Endothelial cell of umbilical vein (primary cell): ENCODE measurements around the gene LYRM1. TPM values are rescaled to one million over a fixed set of nuclear protein-coding genes. Genes with fewer than 3 reads are reported as not detected.

Source experiments
- BruUV-seq: library from RNA; stranded (reverse); fragments of 400-500 nt; replicated peaks from 2 replicates; lab custom pipeline; 2021; lab: Mats Ljungman, UMichigan
- CTCF ChIA-PET: fragments of 300-600, 350-600 bp; sonication (Branson Sonifier 250); formaldehyde crosslinking; loops from one replicate; lab custom pipeline; 2021; ENCODE audit warnings: antibody characterized with exemption, inconsistent platforms; lab: Charles Lee
- POLR2A ChIA-PET: fragments of 300-600, 350-600 bp; sonication (Branson Sonifier 250); formaldehyde crosslinking; loops from one replicate; lab custom pipeline; 2021; ENCODE audit warnings: antibody characterized with exemption, inconsistent platforms; lab: Charles Lee
- DNase-seq: peaks from one replicate; pipeline ENCODE4 v3.0.0-alpha.2; 2011; ENCODE audit warnings: low read depth, low spot score
- FAIRE-seq: peaks from 2 replicates; lab custom pipeline; 2011; peaks lifted over from hg19 to GRCh38; lab: Jason Lieb, UNC
- H2AFZ ChIP-seq: 2 replicates; pipeline ENCODE4 v1.6.0; 2012; ENCODE audit warnings: low read depth, low read length, control low read depth, inconsistent platforms
- H3K27ac ChIP-seq: 2 replicates; pipeline ENCODE4 v1.5.1; 2011; ENCODE audit warnings: low read depth, mild to moderate bottlenecking, control low read depth, low read length, moderate library complexity; ENCODE audit not compliant: insufficient read depth
- H3K27me3 ChIP-seq, 2 experiments: 2 replicates each; pipeline versions ENCODE4 v1.6.0 to v1.6.1; 2011; ENCODE audit warnings: low read length in 2 of 2, mixed read lengths in 1 of 2; ENCODE audit not compliant: control insufficient read depth in 2 of 2, insufficient read depth in 2 of 2
- H3K36me3 ChIP-seq, 2 experiments: 2 replicates in 1 of 2; 3 replicates in 1 of 2; pipeline ENCODE4 v1.5.1; 2011; ENCODE audit warnings: low read length in 2 of 2, mild to moderate bottlenecking in 1 of 2, moderate library complexity in 1 of 2; ENCODE audit not compliant: control insufficient read depth in 2 of 2, insufficient read depth in 2 of 2; ENCODE audit errors: extremely low read depth in 1 of 2
- H3K4me1 ChIP-seq: 3 replicates; pipeline ENCODE4 v1.5.1; 2011; ENCODE audit warnings: mild to moderate bottlenecking, low read length; ENCODE audit not compliant: control insufficient read depth, insufficient read depth; ENCODE audit errors: extremely low read depth
- H3K4me2 ChIP-seq: 2 replicates; pipeline ENCODE4 v1.6.1; 2011; ENCODE audit warnings: low read length, control low read depth, mixed read lengths; ENCODE audit not compliant: insufficient read depth
- H3K4me3 ChIP-seq, 3 experiments: fragments of 200-600 bp in 1 of 3; sonication (generic), shearing (Covaris generic) in 1 of 3; replicated peaks in 1 of 3; 2 replicates each; pipeline ENCODE4 v1.5.1; 2011 to 2016; ENCODE audit warnings: control low read depth in 3 of 3, low read length in 3 of 3, mild to moderate bottlenecking in 2 of 3, inconsistent platforms in 1 of 3, low read depth in 1 of 3, moderate library complexity in 1 of 3; ENCODE audit not compliant: insufficient read depth in 1 of 3
- H3K79me2 ChIP-seq: 2 replicates; pipeline ENCODE4 v1.6.0; 2012; ENCODE audit warnings: low read length, inconsistent platforms; ENCODE audit not compliant: control insufficient read depth, insufficient read depth
- H3K9ac ChIP-seq: replicated peaks from 2 replicates; pipeline ENCODE3; 2011; ENCODE audit warnings: low read length, control low read depth; ENCODE audit not compliant: insufficient read depth; ENCODE audit errors: extremely low read depth
- H3K9me1 ChIP-seq: replicated peaks from 3 replicates; pipeline ENCODE4 v1.6.0; 2011; ENCODE audit warnings: mild to moderate bottlenecking, low read length; ENCODE audit not compliant: control insufficient read depth, insufficient read depth; ENCODE audit errors: extremely low read depth
- H3K9me3 ChIP-seq: replicated peaks from 2 replicates; pipeline ENCODE4 v1.5.1; 2012; ENCODE audit warnings: low read length, inconsistent platforms; ENCODE audit not compliant: control insufficient read depth, insufficient read depth
- H4K20me1 ChIP-seq: replicated peaks from 2 replicates; pipeline ENCODE3; 2011; ENCODE audit warnings: mild to moderate bottlenecking, low read length; ENCODE audit not compliant: control insufficient read depth, insufficient read depth; ENCODE audit errors: extremely low read depth
- EZH2 ChIP-seq: IDR thresholded peaks from 2 replicates; pipeline ENCODE4 v1.6.1; 2012; ENCODE audit warnings: borderline replicate concordance, low read depth, mild to moderate bottlenecking, moderate library complexity, low read length, inconsistent platforms; ENCODE audit not compliant: severe bottlenecking
- FOS ChIP-seq: IDR thresholded peaks from 2 replicates; pipeline ENCODE4 v1.6.1; 2011; ENCODE audit warnings: mild to moderate bottlenecking, low read length, moderate library complexity, borderline replicate concordance; ENCODE audit not compliant: insufficient read depth
- GATA2 ChIP-seq: IDR thresholded peaks from 2 replicates; pipeline ENCODE4 v1.7.0; 2011; ENCODE audit warnings: low read depth, mild to moderate bottlenecking, moderate library complexity, mixed read lengths, low read length; ENCODE audit not compliant: insufficient read length, insufficient read depth
- JUN ChIP-seq: IDR thresholded peaks from 2 replicates; pipeline ENCODE4 v1.6.1; 2011; ENCODE audit warnings: borderline replicate concordance, low read depth; ENCODE audit not compliant: insufficient read length, insufficient read depth
- MYC ChIP-seq: IDR thresholded peaks from one replicate; pipeline ENCODE4 v1.6.1; 2011; ENCODE audit warnings: mild to moderate bottlenecking, low read depth, low read length
- POLR2A ChIP-seq: IDR thresholded peaks from 2 replicates; pipeline ENCODE4 v1.6.1; 2012; ENCODE audit warnings: low read depth, mild to moderate bottlenecking, control low read depth, low read length
- POLR2AphosphoS5 ChIP-seq: IDR thresholded peaks from 2 replicates; pipeline ENCODE4 v1.6.1; 2012; ENCODE audit warnings: low read depth, mild to moderate bottlenecking, control low read depth, low read length, moderate library complexity; ENCODE audit not compliant: insufficient read depth
- dilution Hi-C: fragments of 300-500 bp; cut with MboI; formaldehyde crosslinking; loops from one replicate; pipeline ENCODE4 v1.15.0; 2019; ENCODE audit warnings: low sequenced_read_pairs; ENCODE audit not compliant: extremely low pct_ligation_motif_present
- intact Hi-C: fragments of 100-400 bp; cut with micrococcal nuclease; formaldehyde crosslinking; loops from one replicate; pipeline ENCODE4 v1.10.0; 2022
- polyA plus RNA-seq, 4 experiments: library from polyadenylated mRNA; depleted of rRNA in 3 of 4; stranded (reverse) in 3 of 4; unstranded in 1 of 4; fragments of >200 nt; gene quantifications; 2 replicates each; pipeline versions ENCODE4 v1.2.1 to v1.2.3, GENCODE V29; 2011 to 2012; ENCODE audit warnings: missing spikeins in 1 of 4
- total RNA-seq: library from RNA; stranded (reverse); gene quantifications from 2 replicates; pipeline ENCODE4 v1.2.3, GENCODE V29; 2021
- TF ChIP-seq, protein P1 (sequence below): IDR thresholded peaks from 2 replicates; pipeline ENCODE4 v1.6.1; 2011; ENCODE audit not compliant: insufficient read depth, insufficient read length
- TF ChIP-seq, protein P2 (sequence below), 2 donors: IDR thresholded peaks; 1 replicate in 1 of 2; 2 replicates in 1 of 2; pipeline ENCODE4 v1.5.1; 2011; ENCODE audit warnings: low read length in 2 of 2, mild to moderate bottlenecking in 2 of 2, moderate library complexity in 2 of 2, control low read depth in 1 of 2, inconsistent platforms in 1 of 2, low read depth in 1 of 2; ENCODE audit not compliant: insufficient read depth in 1 of 2; ENCODE audit errors: extremely low read depth in 1 of 2

The LYRM1 gene
- total and polyA plus RNA-seq, 2 donors (not counting 3 experiments of a cell fraction or from before 2014, with no cell fraction given) = 20.4 to 28.4 TPM

DNA sequence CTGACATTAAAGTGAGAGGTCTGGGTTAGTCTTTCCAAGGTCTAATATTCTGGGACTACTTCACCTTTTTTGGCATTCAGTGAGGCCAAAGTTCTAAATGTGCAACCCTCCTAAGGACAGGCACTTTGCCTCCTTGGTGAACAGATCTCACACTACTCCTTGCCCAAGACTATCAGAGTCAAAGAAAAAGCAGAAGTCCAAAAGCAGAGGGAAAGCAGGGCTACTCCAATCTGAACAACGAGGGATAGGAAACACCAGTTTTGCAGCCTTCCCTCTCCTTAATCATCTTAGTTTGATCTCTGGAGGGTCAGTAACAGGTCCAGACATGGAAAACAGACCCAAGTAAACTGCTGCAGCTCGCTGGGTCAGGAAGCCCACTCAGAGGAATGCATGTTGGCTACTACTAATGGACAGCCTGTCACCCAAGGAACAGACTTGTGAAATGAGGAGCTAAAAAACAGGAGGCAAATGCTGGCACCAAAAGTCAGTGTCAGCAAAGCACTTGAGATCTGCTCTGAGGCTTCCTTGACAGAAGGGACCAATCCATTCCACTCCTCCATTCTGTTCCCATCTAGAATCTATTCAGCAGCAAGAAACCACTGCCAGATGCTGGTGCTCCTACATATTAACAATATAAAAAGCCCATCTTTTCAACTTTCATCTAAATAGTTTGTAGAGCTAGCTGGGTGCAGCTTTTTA is 30.3 kb upstream of the LYRM1 start:
- TF ChIP-seq POLR2A = no peak
- dilution Hi-C loops (no loop called here), intact Hi-C loops (no loop called here)
- no peak overlapping the region for H2AFZ ChIP-seq
- no peaks in the 10 kb centered on the region for H3K9me3 ChIP-seq
- peaks cover 67% of the 10 kb centered on the region for H3K4me1 ChIP-seq
- no peak overlapping the region for H3K4me3 ChIP-seq
- no peak overlapping the region for H3K9ac ChIP-seq
- no peaks in the 10 kb centered on the region for H3K36me3 ChIP-seq
- POLR2A ChIA-PET = interaction anchor here (0.6 kb wide), 1 partner anchor 30 kb away, joined by 3 read pairs; the partner anchor contains the start of genes DCUN1D3 and LYRM1
- BruUV-seq = no TSS peak
- no peaks in the 10 kb centered on the region for H3K9me1 ChIP-seq
- H4K20me1 ChIP-seq = peaks cover 5% of the 10 kb centered on the region
- CTCF ChIA-PET = interaction anchor here (1.1 to 1.5 kb wide), 2 partner anchors 19 to 130 kb away, joined by 4 to 5 read pairs; no protein-coding TSS in a partner anchor
- H3K27me3 ChIP-seq = no peaks in the 10 kb centered on the region
- H3K4me2 ChIP-seq = no peak overlapping the region
- DNase-seq (no peak), FAIRE-seq (no peak)
- peaks cover 89% of the 10 kb centered on the region for H3K79me2 ChIP-seq
- H3K27ac ChIP-seq = no peak overlapping the region

DNA sequence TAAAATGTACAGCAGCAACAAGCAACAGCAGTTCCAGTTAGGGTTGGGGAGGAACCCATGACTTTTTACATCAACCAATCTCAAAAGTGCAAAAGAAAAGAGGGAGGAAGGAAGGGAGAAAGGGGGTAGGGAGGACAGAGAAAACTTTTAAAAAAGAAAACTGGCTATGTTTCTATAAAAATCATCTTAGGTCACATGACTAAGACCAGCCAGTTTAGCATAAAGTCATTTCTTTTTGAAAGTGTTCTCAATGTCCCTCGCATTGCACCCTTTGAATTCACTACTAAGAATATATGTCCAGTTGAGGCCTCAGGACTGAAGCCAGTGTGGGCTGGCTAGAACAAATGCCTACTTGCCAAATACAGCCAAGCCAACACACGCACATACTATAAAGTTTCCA is 29.3 kb upstream of the LYRM1 start:
- TF ChIP-seq MYC (no peak), POLR2AphosphoS5 (no peak), EZH2 (no peak), JUN (no peak), POLR2A (no peak), FOS (no peak), GATA2 (no peak)
- TF ChIP-seq, protein P1, sequence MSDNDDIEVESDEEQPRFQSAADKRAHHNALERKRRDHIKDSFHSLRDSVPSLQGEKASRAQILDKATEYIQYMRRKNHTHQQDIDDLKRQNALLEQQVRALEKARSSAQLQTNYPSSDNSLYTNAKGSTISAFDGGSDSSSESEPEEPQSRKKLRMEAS = no peak
- TF ChIP-seq, protein P2, sequence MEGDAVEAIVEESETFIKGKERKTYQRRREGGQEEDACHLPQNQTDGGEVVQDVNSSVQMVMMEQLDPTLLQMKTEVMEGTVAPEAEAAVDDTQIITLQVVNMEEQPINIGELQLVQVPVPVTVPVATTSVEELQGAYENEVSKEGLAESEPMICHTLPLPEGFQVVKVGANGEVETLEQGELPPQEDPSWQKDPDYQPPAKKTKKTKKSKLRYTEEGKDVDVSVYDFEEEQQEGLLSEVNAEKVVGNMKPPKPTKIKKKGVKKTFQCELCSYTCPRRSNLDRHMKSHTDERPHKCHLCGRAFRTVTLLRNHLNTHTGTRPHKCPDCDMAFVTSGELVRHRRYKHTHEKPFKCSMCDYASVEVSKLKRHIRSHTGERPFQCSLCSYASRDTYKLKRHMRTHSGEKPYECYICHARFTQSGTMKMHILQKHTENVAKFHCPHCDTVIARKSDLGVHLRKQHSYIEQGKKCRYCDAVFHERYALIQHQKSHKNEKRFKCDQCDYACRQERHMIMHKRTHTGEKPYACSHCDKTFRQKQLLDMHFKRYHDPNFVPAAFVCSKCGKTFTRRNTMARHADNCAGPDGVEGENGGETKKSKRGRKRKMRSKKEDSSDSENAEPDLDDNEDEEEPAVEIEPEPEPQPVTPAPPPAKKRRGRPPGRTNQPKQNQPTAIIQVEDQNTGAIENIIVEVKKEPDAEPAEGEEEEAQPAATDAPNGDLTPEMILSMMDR (IDR thresholded peaks at IDR 0.05; ENCODE audit: extremely low read depth in 1 of 2, insufficient read depth in 1 of 2, low read depth in 1 of 2, low read length in 2 of 2) = no peak
- Histone ChIP-seq H3K4me2 (no peak overlapping the region), H3K9me3 (no peaks in the 10 kb centered on the region), H3K4me3 (no peak overlapping the region), H2AFZ (no peak overlapping the region), H3K4me1 (peaks cover 57% of the 10 kb centered on the region), H3K36me3 (no peaks in the 10 kb centered on the region), H3K9me1 (no peaks in the 10 kb centered on the region), H3K79me2 (peaks cover 92% of the 10 kb centered on the region), H3K27me3 (no peaks in the 10 kb centered on the region), H4K20me1 (peaks cover 5% of the 10 kb centered on the region), H3K9ac (no peak overlapping the region), H3K27ac (no peak overlapping the region)
- no TSS peak for BruUV-seq
- intact Hi-C loops (no loop called here), dilution Hi-C loops (no loop called here)
- POLR2A ChIA-PET = no interaction called here
- CTCF ChIA-PET = interaction anchor here (1.1 kb wide), 1 partner anchor 21 kb away, joined by 4 read pairs; no protein-coding TSS in a partner anchor
- no peak for FAIRE-seq
- no peak for DNase-seq
